ENCODE measurements around the gene BAZ1B.

DNA sequence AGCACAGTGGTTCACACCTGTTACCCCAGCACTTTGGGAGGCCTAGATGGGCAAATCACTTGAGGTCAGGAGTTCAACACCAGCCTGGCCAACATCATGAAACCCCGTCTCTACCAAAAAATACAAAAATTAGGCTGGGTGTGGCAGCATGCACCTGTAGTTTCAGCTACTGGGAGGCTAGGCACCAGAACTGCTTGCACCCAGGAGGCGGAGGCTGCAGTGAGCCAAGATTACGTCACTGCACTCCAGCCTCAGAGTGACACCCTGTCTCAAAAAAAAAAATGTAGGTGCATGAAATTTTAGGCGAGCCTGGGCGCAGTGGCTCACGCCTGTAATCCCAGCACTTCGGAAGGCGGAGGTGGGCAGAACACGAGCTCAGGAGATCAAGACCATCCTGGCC lies 25.7 kb upstream of the BAZ1B start:
- TF ChIP-seq, protein P1, sequence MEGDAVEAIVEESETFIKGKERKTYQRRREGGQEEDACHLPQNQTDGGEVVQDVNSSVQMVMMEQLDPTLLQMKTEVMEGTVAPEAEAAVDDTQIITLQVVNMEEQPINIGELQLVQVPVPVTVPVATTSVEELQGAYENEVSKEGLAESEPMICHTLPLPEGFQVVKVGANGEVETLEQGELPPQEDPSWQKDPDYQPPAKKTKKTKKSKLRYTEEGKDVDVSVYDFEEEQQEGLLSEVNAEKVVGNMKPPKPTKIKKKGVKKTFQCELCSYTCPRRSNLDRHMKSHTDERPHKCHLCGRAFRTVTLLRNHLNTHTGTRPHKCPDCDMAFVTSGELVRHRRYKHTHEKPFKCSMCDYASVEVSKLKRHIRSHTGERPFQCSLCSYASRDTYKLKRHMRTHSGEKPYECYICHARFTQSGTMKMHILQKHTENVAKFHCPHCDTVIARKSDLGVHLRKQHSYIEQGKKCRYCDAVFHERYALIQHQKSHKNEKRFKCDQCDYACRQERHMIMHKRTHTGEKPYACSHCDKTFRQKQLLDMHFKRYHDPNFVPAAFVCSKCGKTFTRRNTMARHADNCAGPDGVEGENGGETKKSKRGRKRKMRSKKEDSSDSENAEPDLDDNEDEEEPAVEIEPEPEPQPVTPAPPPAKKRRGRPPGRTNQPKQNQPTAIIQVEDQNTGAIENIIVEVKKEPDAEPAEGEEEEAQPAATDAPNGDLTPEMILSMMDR (IDR thresholded peaks at IDR 0.05): no peak
- no peak for TF ChIP-seq POLR2A (IDR thresholded peaks at IDR 0.05)

Data from esophagus squamous epithelium (tissue), 4 donors.